Tibial artery (tissue), 4 donors: ENCODE results near the gene GFI1B.

Experiments
- DNase-seq, 2 donors: peaks; one replicate each; pipeline ENCODE4 v3.0.0-alpha.2; 2019
- H3K27ac ChIP-seq, 2 donors: fragments of 200-600 bp; sonication (generic) in 1 of 2; 1 replicate in 1 of 2; 2 replicates in 1 of 2; pipeline ENCODE4 v1.5.1; 2018 to 2019; ENCODE audit warnings: mild to moderate bottlenecking in 1 of 2
- H3K27me3 ChIP-seq, 2 donors: fragments of 200-600 bp; sonication (generic) in 1 of 2; one replicate each; pipeline versions ENCODE4 v1.5.1 to v1.6.0; 2016 to 2019
- H3K36me3 ChIP-seq, 3 donors: fragments of 200-600 bp; sonication (generic) in 2 of 3; one replicate each; pipeline ENCODE4 v1.5.1; 2016 to 2019; ENCODE audit warnings: mild to moderate bottlenecking in 2 of 3
- H3K4me1 ChIP-seq, 4 donors: fragments of 200-600 bp; sonication (generic) in 2 of 4; 1 replicate in 3 of 4; 2 replicates in 1 of 4; pipeline ENCODE4 v1.5.1; 2016 to 2019
- H3K4me3 ChIP-seq, 2 donors: fragments of 200-600 bp; sonication (generic) in 1 of 2; 1 replicate in 1 of 2; 2 replicates in 1 of 2; pipeline ENCODE4 v1.5.1; 2018 to 2019; ENCODE audit warnings: mild to moderate bottlenecking in 2 of 2
- H3K9me3 ChIP-seq, 3 donors: fragments of 200-600 bp; sonication (generic) in 1 of 3; one replicate each; pipeline ENCODE4 v1.5.1; 2016 to 2019
- intact Hi-C: fragments of 100-400 bp; cut with DNase I; formaldehyde crosslinking; loops from one replicate; pipeline ENCODE4 v1.15.0; 2023; ENCODE audit warnings: low total_unique reads
- TF ChIP-seq, protein P1 (sequence below), 2 experiments: fragments of 200-600 bp in 1 of 2; fragments of 450-650 bp in 1 of 2; IDR thresholded peaks; one replicate each; pipeline ENCODE4 v1.5.1; 2017 to 2019; ENCODE audit warnings: antibody characterized with exemption in 2 of 2, mild to moderate bottlenecking in 1 of 2, moderate library complexity in 1 of 2

The GFI1B gene

DNA sequence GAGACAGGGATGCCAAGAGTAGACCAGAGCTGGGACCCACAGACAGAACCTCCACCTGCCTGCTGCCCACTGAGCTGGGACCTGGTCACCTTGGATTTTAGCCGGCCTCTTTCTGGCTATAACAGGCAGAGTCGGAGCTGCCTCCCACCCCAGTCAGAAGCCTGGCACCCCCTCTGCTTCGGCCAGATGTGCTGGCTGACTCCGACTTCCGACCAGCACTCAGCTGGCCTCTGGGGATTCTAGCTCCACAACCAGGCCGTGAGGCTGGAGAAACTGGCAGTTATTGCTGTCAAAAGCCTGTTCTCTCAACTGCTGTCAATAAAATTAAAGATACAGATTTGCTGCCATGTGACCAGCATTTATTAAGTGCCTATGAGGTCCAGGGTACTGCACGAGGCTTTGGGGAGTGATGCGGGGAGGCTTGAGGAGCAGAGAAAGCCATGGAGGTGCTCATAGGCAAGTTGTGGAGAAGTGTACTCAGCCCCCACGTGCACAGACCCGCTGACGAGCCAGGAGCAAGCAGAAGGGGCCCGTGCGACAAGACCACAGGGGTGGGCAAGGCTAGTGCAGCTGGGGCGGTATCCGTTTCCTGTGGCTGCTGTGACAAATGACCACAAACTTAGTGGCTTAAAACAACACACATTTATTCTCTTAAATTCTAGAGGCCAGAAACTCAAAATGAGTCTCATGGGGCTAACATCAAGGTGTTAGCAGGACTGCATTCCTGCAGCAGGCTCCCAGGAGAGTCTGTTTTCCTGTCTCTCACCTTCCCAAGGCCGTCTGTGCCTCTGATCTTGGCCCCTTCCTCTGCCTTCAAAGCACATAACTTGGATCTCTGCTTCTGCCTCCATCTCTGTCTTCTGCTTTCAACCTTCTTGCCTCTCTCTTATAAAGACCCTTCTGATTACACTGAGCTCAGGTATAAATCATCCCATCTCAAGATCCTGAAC, 13.1 kb downstream of the GFI1B start:
- no peak for DNase-seq
- Histone ChIP-seq H3K27me3 (peaks cover 0 to 85% of the 10 kb centered on the region in 2 donors), H3K36me3 (no peaks in the 10 kb centered on the region), H3K4me3 (no peak overlapping the region), H3K27ac (no peak overlapping the region), H3K9me3 (no peaks in the 10 kb centered on the region), H3K4me1 (no peaks in the 10 kb centered on the region)
- intact Hi-C loops, result no loop called here
- TF ChIP-seq, protein P1, sequence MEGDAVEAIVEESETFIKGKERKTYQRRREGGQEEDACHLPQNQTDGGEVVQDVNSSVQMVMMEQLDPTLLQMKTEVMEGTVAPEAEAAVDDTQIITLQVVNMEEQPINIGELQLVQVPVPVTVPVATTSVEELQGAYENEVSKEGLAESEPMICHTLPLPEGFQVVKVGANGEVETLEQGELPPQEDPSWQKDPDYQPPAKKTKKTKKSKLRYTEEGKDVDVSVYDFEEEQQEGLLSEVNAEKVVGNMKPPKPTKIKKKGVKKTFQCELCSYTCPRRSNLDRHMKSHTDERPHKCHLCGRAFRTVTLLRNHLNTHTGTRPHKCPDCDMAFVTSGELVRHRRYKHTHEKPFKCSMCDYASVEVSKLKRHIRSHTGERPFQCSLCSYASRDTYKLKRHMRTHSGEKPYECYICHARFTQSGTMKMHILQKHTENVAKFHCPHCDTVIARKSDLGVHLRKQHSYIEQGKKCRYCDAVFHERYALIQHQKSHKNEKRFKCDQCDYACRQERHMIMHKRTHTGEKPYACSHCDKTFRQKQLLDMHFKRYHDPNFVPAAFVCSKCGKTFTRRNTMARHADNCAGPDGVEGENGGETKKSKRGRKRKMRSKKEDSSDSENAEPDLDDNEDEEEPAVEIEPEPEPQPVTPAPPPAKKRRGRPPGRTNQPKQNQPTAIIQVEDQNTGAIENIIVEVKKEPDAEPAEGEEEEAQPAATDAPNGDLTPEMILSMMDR (IDR thresholded peaks at IDR 0.05), result no peak

- H3K4me3 ChIP-seq, result no peak overlapping the region
- H3K4me1 ChIP-seq, result no peaks in the 10 kb centered on the region
- DNase-seq, result no peak
- H3K27ac ChIP-seq, result no peak overlapping the region
- peaks cover 0 to 81% of the 10 kb centered on the region in 2 donors for H3K27me3 ChIP-seq
- H3K9me3 ChIP-seq, result no peaks in the 10 kb centered on the region
- intact Hi-C loops, result no loop called here
- H3K36me3 ChIP-seq, result no peaks in the 10 kb centered on the region
- TF ChIP-seq, protein P1 (IDR thresholded peaks at IDR 0.05), result no peak
Measured at GRCh38 chr9:132993511-132993939, 15.0 kb downstream of the GFI1B start.

GRCh38 chr9:132994410-132995120, 16.1 kb downstream of the GFI1B start:
- TF ChIP-seq, protein P1 (IDR thresholded peaks at IDR 0.05), result no peak
- Histone ChIP-seq H3K4me3 (no peak overlapping the region), H3K9me3 (no peaks in the 10 kb centered on the region), H3K27me3 (peaks cover 0 to 81% of the 10 kb centered on the region in 2 donors), H3K27ac (no peak overlapping the region), H3K36me3 (no peaks in the 10 kb centered on the region), H3K4me1 (no peaks in the 10 kb centered on the region)
- intact Hi-C loops, result no loop called here
- no peak for DNase-seq

GRCh38 chr9:132995121-132995420, 16.6 kb downstream of the GFI1B start:
- Histone ChIP-seq H3K9me3 (no peaks in the 10 kb centered on the region), H3K36me3 (no peaks in the 10 kb centered on the region), H3K4me1 (no peaks in the 10 kb centered on the region), H3K27me3 (peaks cover 0 to 83% of the 10 kb centered on the region in 2 donors), H3K27ac (no peak overlapping the region), H3K4me3 (no peak overlapping the region)
- TF ChIP-seq, protein P1 (IDR thresholded peaks at IDR 0.05), result no peak
- DNase-seq, result no peak
- intact Hi-C loops, result no loop called here

DNA sequence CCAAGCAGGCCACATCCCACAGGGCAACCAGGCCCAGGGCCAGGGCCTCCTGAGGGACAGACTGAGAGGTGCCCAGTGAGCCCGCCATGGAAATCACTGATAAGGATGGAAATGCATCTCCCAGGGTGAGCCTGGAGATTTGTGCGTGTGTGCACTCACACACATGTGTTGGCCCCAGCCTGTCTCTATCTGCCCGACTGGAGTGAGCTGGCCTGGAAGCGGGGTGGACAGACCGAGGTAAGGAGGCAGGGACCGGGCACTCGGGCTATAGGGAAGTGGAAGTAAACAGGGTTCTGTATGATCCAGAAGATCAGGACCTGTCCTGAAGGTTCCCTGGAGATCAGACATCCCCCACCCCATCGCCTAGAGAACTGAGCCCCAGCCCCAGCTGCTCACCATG, 17.4 kb downstream of the GFI1B start:
- TF ChIP-seq, protein P1 (IDR thresholded peaks at IDR 0.05), result no peak
- Histone ChIP-seq H3K27me3 (peaks cover 0 to 85% of the 10 kb centered on the region in 2 donors), H3K27ac (no peak overlapping the region), H3K9me3 (no peaks in the 10 kb centered on the region), H3K36me3 (no peaks in the 10 kb centered on the region), H3K4me3 (no peak overlapping the region), H3K4me1 (no peaks in the 10 kb centered on the region)
- no peak for DNase-seq
- intact Hi-C loops, result no loop called here
